SH-SY5Y (cell line): ENCODE measurements around the gene RILPL2.

Source experiments
- GATA2 ChIP-seq: IDR thresholded peaks from 2 replicates; pipeline ENCODE4 v1.6.1; 2011; ENCODE audit warnings: mild to moderate bottlenecking, low read depth, low read length
- GATA3 ChIP-seq: IDR thresholded peaks from 2 replicates; pipeline ENCODE4 v1.6.1; 2011; ENCODE audit warnings: low read depth, mild to moderate bottlenecking, low read length, moderate library complexity

DNA sequence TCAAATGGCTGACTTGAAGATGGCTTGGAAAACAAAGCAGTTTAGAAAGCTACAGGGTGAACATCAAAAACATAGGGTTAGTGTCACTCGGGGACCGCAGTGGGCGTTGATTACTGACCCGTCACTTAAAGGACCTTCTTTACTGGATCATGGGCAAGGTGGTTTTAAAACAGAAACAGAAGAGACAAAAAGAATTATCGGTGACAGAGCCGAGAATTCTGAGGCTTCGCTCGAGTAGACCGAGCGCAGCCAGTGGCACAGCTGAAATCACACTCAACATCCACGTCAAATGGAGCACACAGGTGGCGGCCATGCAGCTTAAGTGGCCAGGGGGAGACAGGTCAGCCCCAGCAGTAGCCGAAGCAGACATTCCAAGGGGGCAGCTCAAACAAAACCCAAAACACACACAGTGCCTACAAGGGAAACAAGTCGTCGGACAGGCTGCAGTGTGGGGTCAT lies 38.8 kb upstream of the RILPL2 start:
- TF ChIP-seq GATA3 (no peak), GATA2 (no peak)
